ENCODE measurements around the gene MYH9.

Gene MYH9

GRCh38 chr22:36239401-36240171 is 148.2 kb downstream of the MYH9 start, which contains the start of gene APOL2:
Gene APOL2 (minus strand): TSS chr22:36239527. CDS start chr22:36233162, 6,365 bp downstream.
- peak; percentile 81 to 93 (median 82) for DNase-seq

- no peak for DNase-seq
These were observed 148.7 kb downstream of the MYH9 start for GRCh38 chr22:36239150-36239400.

GRCh38 chr22:36238373-36239149 is 149.2 kb downstream of the MYH9 start:
- DNase-seq = peak in 1 of 3 experiments; percentile 41

GRCh38 chr22:36237462-36238372 is 150.1 kb downstream of the MYH9 start:
- DNase-seq = peak in 1 of 3 experiments; percentile 6

- DNase-seq = no peak
These were observed 151.1 kb downstream of the MYH9 start for GRCh38 chr22:36236388-36237319.

- no peak for DNase-seq
These were observed 152.2 kb downstream of the MYH9 start for GRCh38 chr22:36235585-36235984.

GRCh38 chr22:36234919-36235318 is 152.8 kb downstream of the MYH9 start:
- DNase-seq = no peak

- DNase-seq = peak in 1 of 3 experiments; percentile 1
These were observed 153.6 kb downstream of the MYH9 start for GRCh38 chr22:36234213-36234612.

- DNase-seq = no peak
These were observed 154.0 kb downstream of the MYH9 start for GRCh38 chr22:36233796-36234195.

- DNase-seq = no peak
These were observed 154.9 kb downstream of the MYH9 start for GRCh38 chr22:36232715-36233401.
